ENCODE results near the gene ROBO1. TPM values are rescaled to one million over a fixed set of nuclear protein-coding genes. Genes with fewer than 3 reads are reported as not detected.
A peak's percentile ranks its signal among the peaks of the same experiment; 100 is the strongest.

The ROBO1 gene
- total and polyA plus RNA-seq, 12 donors, result 6.4 to 144 (median 43.9) TPM

GRCh38 chr3:79086514-79086913, 681.3 kb downstream of the ROBO1 start:
- intact Hi-C loops (cut with DNase I), result no loop called here
- H3K27me3 ChIP-seq, result no peaks in the 10 kb centered on the region
- 3 to 6% (median 5%) methylated on average over 6 of the region's 6 CpGs for WGBS, 4 donors
- H3K9me3 ChIP-seq (replicated peaks in 1 of 3), result no peaks in the 10 kb centered on the region
- H3K27ac ChIP-seq, result no peak overlapping the region
- H3K4me3 ChIP-seq, result no peak overlapping the region
- H3K36me3 ChIP-seq (replicated peaks in 1 of 2), result no peaks in the 10 kb centered on the region
- H3K4me1 ChIP-seq (replicated peaks in 1 of 2), result no peaks in the 10 kb centered on the region
- TF ChIP-seq, protein P1, sequence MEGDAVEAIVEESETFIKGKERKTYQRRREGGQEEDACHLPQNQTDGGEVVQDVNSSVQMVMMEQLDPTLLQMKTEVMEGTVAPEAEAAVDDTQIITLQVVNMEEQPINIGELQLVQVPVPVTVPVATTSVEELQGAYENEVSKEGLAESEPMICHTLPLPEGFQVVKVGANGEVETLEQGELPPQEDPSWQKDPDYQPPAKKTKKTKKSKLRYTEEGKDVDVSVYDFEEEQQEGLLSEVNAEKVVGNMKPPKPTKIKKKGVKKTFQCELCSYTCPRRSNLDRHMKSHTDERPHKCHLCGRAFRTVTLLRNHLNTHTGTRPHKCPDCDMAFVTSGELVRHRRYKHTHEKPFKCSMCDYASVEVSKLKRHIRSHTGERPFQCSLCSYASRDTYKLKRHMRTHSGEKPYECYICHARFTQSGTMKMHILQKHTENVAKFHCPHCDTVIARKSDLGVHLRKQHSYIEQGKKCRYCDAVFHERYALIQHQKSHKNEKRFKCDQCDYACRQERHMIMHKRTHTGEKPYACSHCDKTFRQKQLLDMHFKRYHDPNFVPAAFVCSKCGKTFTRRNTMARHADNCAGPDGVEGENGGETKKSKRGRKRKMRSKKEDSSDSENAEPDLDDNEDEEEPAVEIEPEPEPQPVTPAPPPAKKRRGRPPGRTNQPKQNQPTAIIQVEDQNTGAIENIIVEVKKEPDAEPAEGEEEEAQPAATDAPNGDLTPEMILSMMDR (IDR thresholded peaks at IDR 0.05), result peak; percentile 30 to 73 (median 54)
- no peak for TF ChIP-seq POLR2A (IDR thresholded peaks at IDR 0.05)
- DNase-seq, result peak; percentile 20 to 65 (median 32)

DNA sequence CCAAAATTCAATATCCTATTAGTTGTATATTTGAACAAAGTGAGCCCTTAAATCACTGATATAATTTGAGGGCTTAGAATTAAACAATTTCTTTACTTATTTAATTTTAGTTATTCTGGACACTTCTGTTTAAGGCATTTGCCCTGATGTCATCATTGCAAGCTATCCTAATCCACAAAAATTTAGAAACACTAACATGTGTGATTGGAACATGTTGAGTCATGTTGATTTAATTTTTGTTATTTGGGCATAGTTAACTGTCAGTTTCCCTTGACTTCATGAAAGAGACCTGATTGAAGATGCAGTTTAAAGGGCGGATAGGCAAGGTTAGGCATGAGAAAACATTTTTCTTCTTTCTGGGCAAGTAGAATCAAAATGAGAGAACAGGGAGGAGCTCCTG, 682.6 kb downstream of the ROBO1 start:
- TF ChIP-seq POLR2A (IDR thresholded peaks at IDR 0.05), result no peak
- no peak overlapping the region for H3K4me3 ChIP-seq
- intact Hi-C loops (cut with DNase I), result no loop called here
- no peaks in the 10 kb centered on the region for H3K4me1 ChIP-seq (replicated peaks in 1 of 2)
- no peaks in the 10 kb centered on the region for H3K27me3 ChIP-seq
- H3K27ac ChIP-seq, result no peak overlapping the region
- no peaks in the 10 kb centered on the region for H3K9me3 ChIP-seq (replicated peaks in 1 of 3)
- no peak for DNase-seq
- 68 to 78% (median 76%) methylated on average over 1 of the region's 1 CpG for WGBS, 4 donors
- no peaks in the 10 kb centered on the region for H3K36me3 ChIP-seq (replicated peaks in 1 of 2)

DNA sequence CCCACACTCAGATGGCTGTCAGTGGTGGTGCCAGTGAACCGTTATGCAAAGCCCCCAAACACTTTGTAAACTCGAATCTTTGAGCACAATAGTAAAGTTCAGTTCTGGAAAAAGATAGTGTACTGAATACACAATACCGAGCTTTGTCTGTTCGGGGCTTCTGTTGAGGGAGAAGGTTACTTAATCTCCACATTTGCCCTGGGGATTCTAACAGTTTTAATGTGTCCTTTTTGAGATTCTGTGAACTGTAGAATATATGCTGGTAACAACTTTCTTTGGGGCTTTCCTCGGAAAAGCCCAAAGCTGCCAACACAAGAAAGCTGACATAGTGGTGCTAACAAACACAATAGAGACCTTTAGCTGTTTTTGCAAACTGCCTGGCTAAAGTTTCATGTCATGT, 686.5 kb downstream of the ROBO1 start:
- H3K27me3 ChIP-seq, result no peaks in the 10 kb centered on the region
- intact Hi-C loops (cut with DNase I), result no loop called here
- H3K36me3 ChIP-seq (replicated peaks in 1 of 2), result no peaks in the 10 kb centered on the region
- H3K27ac ChIP-seq, result no peak overlapping the region
- no peak for DNase-seq
- H3K4me1 ChIP-seq (replicated peaks in 1 of 2), result no peaks in the 10 kb centered on the region
- 65 to 78% (median 71%) methylated on average over 5 of the region's 5 CpGs for WGBS, 4 donors
- TF ChIP-seq, protein P1 (IDR thresholded peaks at IDR 0.05), result no peak
- TF ChIP-seq POLR2A (IDR thresholded peaks at IDR 0.05), result no peak
- H3K4me3 ChIP-seq, result no peak overlapping the region
- H3K9me3 ChIP-seq (replicated peaks in 1 of 3), result no peaks in the 10 kb centered on the region

GRCh38 chr3:79074558-79074957, 693.2 kb downstream of the ROBO1 start:
- H3K4me1 ChIP-seq (replicated peaks in 1 of 2), result no peaks in the 10 kb centered on the region
- no peak overlapping the region for H3K27ac ChIP-seq
- H3K27me3 ChIP-seq, result no peaks in the 10 kb centered on the region
- DNase-seq, result no peak
- WGBS, 4 donors, result 69 to 92% (median 83%) methylated on average over 1 of the region's 1 CpG
- no peaks in the 10 kb centered on the region for H3K36me3 ChIP-seq (replicated peaks in 1 of 2)
- intact Hi-C loops (cut with DNase I), result no loop called here
- no peak overlapping the region for H3K4me3 ChIP-seq
- TF ChIP-seq, protein P1 (IDR thresholded peaks at IDR 0.05), result no peak
- TF ChIP-seq POLR2A (IDR thresholded peaks at IDR 0.05), result no peak
- H3K9me3 ChIP-seq (replicated peaks in 1 of 3), result no peaks in the 10 kb centered on the region

- intact Hi-C loops (cut with DNase I), result no loop called here
- no peaks in the 10 kb centered on the region for H3K27me3 ChIP-seq
- DNase-seq, result no peak
- TF ChIP-seq, protein P1 (IDR thresholded peaks at IDR 0.05), result no peak
- no peak for TF ChIP-seq POLR2A (IDR thresholded peaks at IDR 0.05)
- H3K4me1 ChIP-seq (replicated peaks in 1 of 2), result no peaks in the 10 kb centered on the region
- no peak overlapping the region for H3K4me3 ChIP-seq
- WGBS, 4 donors, result 45 to 60% (median 51%) methylated on average over 1 of the region's 1 CpG
- no peaks in the 10 kb centered on the region for H3K36me3 ChIP-seq (replicated peaks in 1 of 2)
- H3K9me3 ChIP-seq (replicated peaks in 1 of 3), result no peaks in the 10 kb centered on the region
- H3K27ac ChIP-seq, result no peak overlapping the region
Measured at GRCh38 chr3:79067734-79068133, 700.1 kb downstream of the ROBO1 start.
